Measurements from ENCODE around the gene MARCHF2. TPM values are rescaled to one million over a fixed set of nuclear protein-coding genes. Genes with fewer than 3 reads are reported as not detected.

MARCHF2 gene
- total RNA-seq, 1 experiment from 2014 or later, result 20.2 TPM

GRCh38 chr19:8468761-8469373, 55.8 kb downstream of the MARCHF2 start:
- Mint-ChIP-seq H3K9me3 (no peaks in the 10 kb centered on the region), H3K4me1 (no peaks in the 10 kb centered on the region), H3K4me3 (no peak overlapping the region), H3K27me3 (ENCODE audit: low read depth) (no peaks in the 10 kb centered on the region), H3K36me3 (peaks cover 95% of the 10 kb centered on the region), H3K27ac (peak overlapping the region; percentile 52)
- no peak for DNase-seq (ENCODE audit: low spot score)
- POLR2A ChIA-PET, result no interaction called here
- CTCF ChIA-PET, result interaction anchor here (0.6 kb wide), 1 partner anchor 13 kb away, joined by 5 read pairs; no protein-coding TSS in a partner anchor
- no peak for ATAC-seq
- TF ChIP-seq FOXJ3 (CRISPR knock-in tag; IDR thresholded peaks at IDR 0.05; ENCODE audit: borderline replicate concordance), result no peak
- TF ChIP-seq GTF2I (CRISPR knock-in tag; conservative IDR thresholded peaks at IDR 0.05), result no peak
- TF ChIP-seq IRF1 (CRISPR knock-in tag; IDR thresholded peaks at IDR 0.05), result no peak
- TF ChIP-seq FOXK1 (CRISPR knock-in tag; IDR thresholded peaks at IDR 0.05), result no peak
- no peak for TF ChIP-seq EMX1 (CRISPR knock-in tag; IDR thresholded peaks at IDR 0.05)
- no peak for TF ChIP-seq CBFB (CRISPR knock-in tag; IDR thresholded peaks at IDR 0.05; ENCODE audit: low read depth)

- TF ChIP-seq ZNF232 (CRISPR knock-in tag; IDR thresholded peaks at IDR 0.05) (no peak), SP1 (CRISPR knock-in tag; conservative IDR thresholded peaks at IDR 0.05) (no peak), MLX (CRISPR knock-in tag; IDR thresholded peaks at IDR 0.05) (no peak), NR3C1 (CRISPR knock-in tag; conservative IDR thresholded peaks at IDR 0.05; ENCODE audit: low read depth) (no peak), TEAD4 (CRISPR knock-in tag; IDR thresholded peaks at IDR 0.05) (no peak), PRDM15 (CRISPR knock-in tag; IDR thresholded peaks at IDR 0.05) (no peak), USF1 (CRISPR knock-in tag; IDR thresholded peaks at IDR 0.05) (no peak), ZNF425 (CRISPR knock-in tag; conservative IDR thresholded peaks at IDR 0.05) (no peak)
- ChIA-PET POLR2A (no interaction called here), CTCF (interaction anchor here (0.6 kb wide), 1 partner anchor 14 kb away, joined by 5 read pairs; no protein-coding TSS in a partner anchor)
- DNase-seq (ENCODE audit: low spot score), result no peak
- Mint-ChIP-seq H3K4me1 (no peaks in the 10 kb centered on the region), H3K27me3 (ENCODE audit: low read depth) (no peaks in the 10 kb centered on the region), H3K9me3 (no peaks in the 10 kb centered on the region), H3K4me3 (no peak overlapping the region), H3K36me3 (peaks cover 95% of the 10 kb centered on the region), H3K27ac (peak overlapping the region; percentile 90)
- no peak for ATAC-seq
Measured at GRCh38 chr19:8469613-8470368, 56.7 kb downstream of the MARCHF2 start.

Data from WTC11 (cell line).